NCI-H2196 treated with DMSO at 0.1 percent for 48 hours (cell line): ENCODE results near the gene IGSF3.

Experiments
- DNase-seq: peaks from one replicate; lab custom pipeline; 2025; ENCODE audit not compliant: unreplicated experiment; lab: John Stamatoyannopoulos, UW

Gene IGSF3

DNA sequence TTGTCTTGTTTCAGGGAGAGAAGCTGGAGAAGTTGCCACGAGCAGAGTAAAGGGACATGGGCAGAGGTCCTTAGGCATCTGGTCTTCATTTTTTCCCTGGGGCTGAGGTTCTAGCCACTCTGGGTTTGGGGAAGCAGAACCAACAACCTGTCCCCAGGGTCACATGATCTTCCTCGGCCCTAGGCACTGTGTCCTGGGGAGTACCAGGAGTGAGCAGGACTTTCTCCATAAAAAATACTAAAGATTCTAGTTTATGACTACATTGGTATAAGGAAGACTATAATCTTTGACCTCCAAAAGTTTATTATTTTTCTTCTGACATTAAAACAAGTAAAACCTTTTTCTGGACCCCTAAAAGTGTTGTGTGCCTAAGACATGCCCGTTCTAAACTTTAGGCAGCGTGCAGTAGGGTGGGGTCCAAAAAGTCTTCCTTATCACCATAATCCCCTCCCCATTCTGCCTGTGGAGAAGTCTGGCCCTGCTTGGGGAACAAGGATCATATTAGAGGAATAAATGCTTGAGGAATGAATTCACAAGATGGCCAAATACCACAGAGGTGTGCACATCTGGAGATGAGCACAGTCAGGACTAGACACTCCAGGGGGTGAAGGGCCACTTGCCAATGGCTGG, 19.3 kb upstream of the IGSF3 start:
- no peak for DNase-seq

DNA sequence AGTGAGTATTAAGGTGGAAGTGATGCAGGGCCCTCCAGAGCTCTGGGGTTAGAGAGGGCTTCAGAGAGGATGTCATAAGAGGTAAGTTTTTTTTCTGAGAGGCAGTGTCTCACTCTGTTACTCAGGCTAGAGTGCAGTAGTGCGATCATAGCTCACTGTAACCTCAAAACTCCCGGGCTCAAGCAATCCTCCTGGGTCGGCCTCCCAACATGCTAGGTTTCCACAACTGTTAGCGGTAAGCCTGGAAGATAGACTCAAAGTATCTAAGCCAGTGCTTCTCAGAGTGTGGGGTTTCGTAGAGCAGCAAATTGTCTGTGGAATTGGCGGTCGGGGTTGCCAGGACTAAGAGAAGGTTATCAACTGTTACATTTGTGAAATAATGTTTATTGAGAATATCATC, 18.6 kb upstream of the IGSF3 start:
- DNase-seq = no peak

DNA sequence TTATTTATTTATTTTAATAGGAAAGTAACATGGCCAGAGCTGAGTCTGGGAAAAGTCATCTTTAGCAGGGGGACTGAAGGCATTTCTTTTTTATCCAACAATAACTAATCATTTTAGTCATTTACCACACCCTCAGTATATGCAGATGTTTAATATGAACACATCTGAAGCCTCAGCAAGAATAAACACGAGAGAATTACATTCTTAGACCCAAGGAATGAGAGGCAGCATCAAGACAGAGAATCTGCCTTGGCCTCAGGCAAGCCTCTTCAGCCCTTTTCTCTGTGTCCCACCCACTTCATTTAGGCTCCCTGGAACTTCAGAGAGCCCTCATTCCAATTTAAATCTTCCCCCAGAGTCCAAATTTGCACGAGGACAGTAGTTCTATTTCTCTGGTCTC, 17.0 kb upstream of the IGSF3 start:
- DNase-seq = no peak

DNA sequence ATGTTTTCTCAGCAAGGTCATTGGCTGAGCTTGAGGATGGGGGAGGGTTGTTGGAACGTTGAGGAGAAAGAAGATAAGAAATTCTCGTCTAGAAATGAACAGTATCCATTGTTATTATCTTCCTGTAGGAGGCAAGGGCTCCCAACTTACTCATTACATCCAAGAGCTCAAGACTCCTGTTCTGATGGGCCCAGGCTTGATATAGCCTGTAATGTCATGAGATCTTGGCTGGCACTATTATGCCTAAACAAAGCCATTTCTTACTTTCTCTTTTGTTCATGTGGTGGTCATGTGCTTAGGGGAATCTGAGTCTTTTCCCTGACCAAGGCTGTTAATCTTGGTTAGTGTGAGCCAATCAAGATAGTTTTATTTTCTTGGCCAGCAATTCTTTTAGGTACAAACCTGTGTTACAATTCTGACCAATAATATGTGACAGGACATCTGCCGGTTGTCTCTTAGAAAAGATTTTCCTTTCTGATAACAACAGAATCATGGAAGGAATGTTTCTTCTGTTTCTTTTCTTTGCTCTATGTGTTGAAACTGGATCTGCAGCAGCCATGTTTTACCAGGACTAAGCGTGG, 15.2 kb upstream of the IGSF3 start:
- DNase-seq = no peak

DNA sequence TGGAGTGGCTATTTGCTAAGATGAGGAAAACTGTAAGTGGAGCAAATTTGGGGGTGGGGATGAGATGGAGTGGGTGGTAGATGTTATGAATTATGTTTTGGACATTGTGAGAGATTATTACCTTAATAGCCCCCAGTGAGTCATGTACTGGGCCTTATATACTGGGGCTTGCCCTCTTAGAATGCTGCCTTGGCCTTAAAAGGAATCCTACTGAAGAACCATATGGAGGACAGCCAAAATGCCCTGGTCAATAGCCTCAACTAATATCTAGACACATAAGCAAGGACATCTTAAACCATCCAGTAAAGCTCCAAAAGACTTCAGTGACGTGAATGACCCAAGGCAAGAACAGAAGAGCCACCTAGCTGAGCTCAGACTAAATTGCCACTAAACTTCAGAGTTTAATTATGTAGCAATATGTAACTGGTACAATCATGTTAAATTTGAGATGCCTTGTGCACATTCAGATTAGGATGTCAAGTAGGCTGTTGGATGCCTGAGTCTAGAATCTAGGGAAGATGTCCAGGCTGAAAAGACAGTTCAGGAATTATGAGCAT, 13.9 kb upstream of the IGSF3 start:
- DNase-seq = no peak

DNA sequence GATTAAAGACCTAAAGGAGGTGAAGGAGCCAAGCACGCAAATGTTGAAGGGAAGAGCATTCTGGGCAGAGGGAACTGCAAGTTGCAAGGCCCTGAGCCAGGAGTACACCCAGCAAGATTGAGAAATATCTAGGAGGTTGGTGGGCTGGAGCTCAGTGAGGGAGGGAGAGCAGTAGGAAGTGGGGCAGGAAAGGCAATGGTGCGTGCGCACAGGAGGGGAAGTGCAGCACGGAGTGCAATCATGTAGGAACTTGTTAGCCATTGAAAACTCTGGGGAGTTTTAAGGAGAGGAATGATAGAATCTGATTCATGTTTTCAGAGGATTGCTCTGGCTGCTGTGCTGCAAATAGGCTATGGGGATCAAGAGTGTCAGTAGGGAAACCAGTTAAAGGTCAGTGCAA, 13.2 kb upstream of the IGSF3 start:
- no peak for DNase-seq

DNA sequence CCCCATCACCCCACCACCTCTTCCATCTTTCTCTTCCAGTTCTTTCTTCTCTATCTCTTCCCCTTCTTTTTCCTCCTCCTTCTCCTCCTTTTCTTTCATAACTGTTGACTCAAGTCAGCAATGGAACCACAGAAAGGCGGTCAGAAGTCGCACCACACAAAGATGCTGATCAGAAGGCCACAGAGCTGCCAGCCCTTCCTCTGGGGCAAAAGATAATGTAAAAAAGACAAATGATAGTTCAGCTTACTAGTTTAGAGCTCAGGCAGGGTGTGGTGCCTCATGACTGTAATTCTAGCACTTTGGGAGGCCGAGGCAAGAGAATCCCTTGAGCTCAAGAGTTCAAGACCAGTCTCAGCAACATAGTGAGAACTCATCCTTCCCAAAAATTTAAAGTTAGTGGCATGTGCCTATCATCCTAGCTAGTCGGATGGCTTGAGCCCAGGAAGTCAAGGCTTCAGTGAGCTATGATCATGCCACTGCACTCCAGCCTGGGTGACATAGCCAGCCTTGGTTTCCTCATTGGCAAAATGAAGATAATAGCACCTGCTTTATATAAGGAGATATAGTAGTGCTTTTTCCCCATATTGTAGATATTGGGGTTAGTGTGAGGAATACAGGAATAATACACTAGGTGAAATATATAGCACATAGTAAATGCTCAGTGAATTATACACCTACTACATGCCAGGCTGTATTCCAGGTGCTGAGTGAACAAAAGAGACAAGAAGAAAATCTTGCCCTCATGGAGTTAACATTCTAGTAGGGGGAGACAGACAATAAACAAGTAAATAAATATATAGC, 12.5 kb upstream of the IGSF3 start:
- DNase-seq = no peak

DNA sequence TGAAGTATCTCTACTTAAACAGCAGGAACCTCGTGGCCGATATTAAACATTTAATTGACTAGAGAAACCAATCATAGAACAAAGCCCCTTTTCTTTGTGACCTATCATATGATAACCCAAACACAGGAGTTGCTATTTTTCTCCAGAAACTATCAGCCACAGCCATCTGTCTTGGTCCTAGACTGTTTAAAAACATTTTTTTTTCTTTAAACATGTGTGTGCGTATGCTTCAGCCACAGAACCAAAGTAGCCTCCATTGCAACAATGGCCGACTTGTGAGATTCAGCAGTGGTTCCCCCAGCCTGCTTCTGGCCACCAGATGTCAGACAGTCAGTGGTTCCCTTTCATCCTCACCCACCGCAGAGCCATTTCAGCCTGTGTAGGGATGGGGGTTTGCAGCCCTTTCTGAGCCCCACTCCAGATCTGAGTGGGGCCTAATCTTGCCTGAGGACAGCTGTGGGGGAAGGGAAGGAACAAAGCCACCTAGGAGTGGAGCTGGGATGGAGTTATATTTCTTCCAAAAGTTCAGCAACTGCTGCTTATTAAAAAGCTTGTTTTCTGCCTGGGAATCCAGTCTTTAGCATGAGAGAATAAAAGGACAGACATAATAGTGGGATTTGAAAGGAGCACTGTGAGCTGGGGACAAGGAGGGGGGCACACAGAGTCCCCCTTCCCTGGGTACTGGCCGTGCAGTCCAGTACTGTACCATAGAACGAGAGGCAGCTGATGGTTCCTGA, 11.7 kb upstream of the IGSF3 start:
- DNase-seq = no peak

DNA sequence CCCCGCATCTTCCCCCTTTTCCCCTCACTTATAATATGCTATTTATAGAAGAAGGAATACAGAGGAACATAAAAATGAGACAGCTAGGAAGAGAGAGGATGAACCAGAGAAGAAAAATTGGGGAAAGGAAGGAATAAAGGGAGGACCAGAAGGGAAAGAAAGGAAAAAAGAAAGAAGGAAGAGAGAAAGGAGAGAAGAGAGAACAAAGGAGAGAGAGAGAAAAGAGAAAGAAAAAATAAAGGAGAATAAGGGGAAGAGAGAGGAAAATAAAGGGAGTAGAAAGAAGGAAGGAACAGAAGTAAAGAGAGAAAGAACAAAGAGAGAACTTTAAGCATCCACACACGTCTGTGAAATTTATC, 11.2 kb upstream of the IGSF3 start:
- no peak for DNase-seq

DNA sequence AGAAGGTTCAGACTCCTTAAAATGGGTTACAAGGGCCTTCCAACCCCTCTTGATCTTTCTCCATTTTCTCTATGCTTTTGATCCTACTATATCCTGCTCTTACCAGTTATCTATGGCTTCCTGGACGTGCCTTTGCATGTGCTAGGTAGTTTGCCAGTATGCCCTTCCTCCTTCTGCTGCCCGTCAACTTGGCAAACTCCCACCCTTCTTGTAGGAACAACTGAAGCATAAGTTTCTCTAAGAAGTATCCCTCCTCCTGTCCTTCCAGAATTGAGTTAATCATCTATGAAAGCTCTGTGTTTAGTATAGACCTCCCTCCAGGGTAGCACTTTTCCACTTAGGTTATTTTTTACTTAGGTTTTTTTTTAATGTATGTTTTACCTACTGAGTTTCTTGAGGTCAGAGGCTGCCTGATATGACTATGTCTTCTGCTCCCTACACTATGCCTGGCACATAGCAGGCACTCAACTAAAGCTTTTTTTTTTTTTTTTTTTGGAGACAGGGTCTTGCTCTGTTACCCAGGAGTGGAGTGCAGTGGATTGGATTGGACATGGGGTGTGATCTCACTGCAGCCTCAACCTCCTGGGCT, 10.0 kb upstream of the IGSF3 start:
- DNase-seq = no peak

DNA sequence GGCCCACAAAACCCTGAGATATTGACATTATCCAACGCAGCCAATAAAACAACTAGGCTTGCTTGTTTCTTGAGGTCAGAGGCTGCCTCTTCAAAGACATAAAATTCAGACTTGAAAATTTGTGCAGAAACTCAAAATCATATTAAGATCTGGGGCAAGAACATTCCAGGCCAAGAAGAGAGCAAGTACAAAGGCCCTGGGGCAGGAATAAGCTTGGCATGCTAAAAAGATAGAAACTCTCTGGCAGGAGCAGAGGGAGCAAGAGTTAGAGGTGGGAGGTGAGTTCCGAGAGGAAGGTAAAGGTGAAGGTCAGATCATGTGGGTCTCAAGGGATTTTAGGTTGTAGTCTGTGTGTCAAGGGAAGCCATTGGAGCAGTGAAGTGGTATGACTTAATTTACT, 8.8 kb upstream of the IGSF3 start:
- DNase-seq = no peak

DNA sequence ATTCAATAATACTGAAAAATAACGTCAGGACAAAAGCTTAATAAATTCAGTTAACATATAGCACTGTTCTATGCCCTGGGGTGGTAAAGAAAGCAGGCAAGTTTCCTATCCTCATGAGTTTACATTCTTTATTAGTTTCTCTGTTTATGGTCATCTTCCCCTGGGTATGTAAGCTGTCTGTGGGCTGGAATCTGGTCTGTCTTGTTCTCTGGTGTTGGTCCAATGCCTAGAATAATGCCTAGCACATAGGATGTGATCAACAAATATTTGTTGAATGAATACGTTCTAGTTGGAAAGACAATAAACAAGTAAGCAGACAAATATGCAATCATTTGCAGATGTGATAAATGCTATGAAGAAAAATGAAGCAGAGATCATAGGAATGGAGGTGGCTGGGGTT, 7.2 kb upstream of the IGSF3 start:
- DNase-seq = no peak

DNA sequence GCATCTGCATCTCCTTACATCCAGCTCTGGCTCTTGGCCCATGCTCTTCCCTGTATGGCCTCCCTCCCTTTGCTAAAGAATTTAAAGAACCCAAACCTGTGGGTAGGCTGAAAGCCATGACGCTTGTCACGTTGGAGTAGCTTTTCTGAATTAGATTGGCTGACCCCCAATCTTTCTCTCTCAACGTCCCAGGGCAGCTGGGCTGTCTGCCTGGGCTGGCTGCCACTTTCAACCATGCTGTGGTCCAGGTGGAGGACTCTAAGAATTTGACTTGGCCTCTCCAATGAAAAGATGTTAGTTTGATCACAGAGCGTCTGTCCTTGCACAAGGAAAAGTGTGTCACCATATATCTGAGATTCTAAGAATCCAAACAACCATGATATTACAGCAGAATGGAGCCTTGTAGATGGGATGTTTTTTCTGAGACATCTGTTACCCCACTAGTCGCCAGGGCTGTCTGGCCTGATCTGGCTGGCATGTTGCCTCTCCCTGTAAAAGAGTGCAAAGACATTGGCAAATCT, 6.5 kb upstream of the IGSF3 start:
- DNase-seq = no peak

DNA sequence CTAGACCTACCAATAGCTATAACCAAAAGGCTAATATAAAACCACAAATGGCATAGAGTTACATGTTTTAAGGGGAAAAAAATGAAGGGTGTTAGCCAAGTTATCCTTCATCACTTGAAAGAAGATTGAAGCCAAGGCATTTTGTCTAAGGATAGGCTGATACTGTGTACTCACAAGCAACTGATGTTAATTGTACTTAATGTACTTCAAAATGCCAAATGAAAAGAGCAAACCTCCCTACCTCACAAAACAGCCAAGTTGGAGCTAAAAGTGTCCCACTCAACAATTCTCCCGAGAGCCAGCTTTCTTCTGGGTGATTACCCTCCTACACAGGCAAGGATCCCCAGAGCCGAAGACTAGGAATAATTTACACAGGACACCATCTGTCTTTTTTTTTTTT, 4.4 kb upstream of the IGSF3 start:
- DNase-seq = no peak

DNA sequence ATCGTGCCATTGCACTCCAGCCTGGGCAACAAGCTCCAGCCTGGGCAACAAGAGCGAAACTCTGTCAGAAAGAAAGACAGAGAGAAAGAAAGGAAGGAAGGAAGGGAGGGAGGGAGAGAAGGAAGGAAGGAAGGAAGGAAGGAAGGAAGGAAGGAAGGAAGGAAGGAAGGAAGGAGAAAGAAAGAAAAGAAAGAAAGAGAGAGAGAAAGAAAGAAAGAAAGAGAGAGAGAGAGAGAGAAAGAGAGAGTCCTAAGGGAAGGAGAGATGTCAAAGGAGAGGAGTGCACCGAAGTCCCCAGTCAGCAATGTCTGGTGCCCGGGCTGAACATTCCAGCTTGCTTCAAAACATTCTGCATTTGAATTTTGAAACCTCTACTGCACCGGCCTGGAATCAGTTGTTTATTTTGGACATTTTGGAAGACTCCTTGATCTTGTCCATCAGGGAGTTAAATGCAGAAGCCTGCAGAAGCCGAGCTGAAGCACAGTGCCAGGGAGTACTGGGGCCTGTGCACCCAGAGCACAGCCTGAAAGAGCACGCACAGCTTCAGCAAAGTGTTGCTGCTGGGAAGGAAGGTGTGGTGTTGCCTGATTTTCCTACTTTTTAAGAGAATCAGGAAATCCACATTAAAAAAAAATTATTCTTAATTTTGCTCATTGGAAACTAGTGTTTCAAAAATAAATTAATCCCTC, 3.7 kb upstream of the IGSF3 start:
- no peak for DNase-seq

DNA sequence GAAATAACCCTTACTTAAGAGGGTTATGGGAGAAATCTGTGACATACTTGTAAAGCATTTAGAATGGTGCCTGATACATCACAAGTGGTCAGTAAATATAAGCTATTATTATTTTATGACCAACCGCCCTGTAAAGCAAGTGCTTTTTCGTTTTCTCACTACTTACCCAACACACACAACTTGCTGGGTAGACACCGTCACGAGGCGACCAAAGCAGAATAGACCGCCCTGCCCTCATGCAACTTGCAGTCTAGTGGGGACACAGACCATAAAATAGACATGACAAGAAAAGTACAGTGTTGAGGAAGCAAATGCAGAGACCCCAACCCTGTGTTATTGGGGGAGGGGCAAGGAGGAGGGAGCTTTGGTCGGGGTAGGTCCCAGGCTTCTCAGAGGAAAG, 744 bp upstream of the IGSF3 start:
- DNase-seq = no peak

DNA sequence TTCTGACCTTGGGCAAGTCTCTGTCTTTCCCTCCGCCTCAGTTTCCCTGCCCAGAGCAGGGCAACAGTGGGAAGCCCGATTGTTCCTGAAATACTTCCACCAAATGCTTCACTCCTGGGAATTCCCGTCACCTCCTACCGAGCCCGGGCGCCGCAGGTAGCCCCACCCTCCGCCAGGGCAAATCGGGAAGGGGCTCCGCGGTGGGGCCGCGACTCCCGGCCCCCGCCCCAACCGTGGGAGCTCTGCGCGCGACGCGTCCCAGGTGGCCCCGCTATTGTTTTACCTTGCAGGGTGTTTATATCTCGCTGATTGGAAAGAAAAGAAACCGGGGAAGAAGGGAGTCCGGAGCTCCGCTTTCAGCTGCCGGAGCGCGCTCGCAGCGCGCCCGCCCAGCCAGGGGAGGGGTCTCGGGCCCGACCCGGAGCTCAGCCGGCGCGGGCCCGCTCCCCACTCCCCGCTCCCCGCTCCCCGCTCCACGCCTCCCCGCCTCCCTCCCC, 407 bp downstream of the IGSF3 start:
- no peak for DNase-seq

DNA sequence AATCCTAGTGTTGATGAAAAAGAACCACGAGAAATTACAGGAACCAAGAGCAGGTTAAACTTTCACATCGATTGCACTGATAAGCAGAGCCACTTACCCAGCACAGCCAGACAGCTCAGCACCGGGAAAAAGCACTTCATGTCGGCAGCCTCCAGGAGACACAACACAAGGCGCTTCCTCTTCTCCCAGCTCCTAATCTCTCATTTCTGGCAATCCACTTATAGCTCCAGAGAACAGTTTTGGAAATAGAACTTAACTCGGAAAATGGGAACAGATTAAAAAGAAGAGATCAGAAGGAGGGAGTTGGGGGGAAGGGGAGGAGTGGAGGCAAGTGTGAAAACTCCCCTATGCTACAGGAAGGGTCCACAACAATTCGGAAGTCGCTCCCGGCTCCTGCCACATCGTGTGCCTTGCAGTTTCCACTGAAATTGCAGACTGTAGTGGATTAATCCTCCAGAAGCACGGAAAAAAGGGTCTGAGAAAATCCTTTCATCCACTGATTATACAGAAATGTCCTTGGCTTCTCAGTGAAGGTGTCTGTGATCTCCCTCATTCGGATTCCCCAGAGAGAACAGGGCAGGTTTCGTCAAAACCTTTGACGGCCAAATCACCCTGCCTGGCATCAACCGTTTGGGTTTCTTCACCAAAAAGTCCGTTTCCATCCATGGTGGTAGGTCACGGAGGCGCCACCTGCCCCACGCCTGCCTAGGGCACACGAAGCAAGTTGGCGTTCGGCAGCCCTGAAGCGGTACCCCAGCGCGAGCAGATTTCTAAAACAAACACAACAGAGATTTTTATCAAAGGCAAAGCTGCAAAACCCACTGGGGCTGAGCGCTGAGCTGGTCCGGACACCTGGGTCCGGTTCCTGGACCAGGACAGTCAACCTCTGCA, 1.1 kb downstream of the IGSF3 start:
- DNase-seq = no peak

DNA sequence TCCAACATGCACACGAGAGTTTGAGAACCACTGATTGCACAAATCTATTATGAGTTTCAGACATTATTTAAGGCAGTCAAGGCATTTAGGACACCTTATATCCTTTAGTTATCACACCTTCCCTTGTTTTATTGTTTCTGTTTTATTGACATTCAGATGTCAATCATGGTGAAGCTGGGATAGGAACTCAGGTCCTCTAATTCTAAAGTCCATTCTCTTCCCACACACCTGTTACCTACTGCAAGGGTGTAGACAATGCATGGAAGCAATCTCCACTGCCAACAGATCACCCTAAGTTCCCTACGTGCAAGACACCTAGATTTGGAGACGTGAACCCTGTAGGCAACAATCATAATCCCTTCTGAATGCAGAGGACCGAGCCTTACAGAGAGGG, 2.6 kb downstream of the IGSF3 start:
- no peak for DNase-seq
